Activated naive CD4-positive, alpha-beta T cell treated with Interleukin-2 at 50 U/mL for 16 hours (primary cell): ENCODE results near the gene TMEM214.

Experiments
- DNase-seq: peaks from one replicate; pipeline ENCODE4 v3.0.0-alpha.2; 2020

TMEM214 gene

DNA sequence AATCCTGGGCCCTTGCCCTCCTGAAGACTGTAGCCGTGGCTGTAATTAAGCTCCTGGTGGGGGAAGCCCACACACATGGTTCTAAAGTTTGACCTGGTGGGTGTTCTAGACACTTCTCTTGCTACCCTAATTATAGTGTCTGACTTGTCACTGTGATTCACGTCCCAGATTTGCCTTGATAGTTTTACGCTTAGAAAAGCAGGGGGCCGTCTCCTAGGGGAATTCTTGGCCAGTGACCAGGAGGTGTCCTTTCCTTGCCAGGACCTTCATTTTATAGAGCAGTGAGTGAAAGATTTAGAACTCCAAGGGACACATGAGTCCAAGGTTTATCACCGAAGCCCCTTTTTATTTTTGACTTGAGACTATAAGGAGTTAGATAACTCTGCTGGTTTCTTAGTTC is 9.0 kb downstream of the TMEM214 start:
- no peak for DNase-seq

DNA sequence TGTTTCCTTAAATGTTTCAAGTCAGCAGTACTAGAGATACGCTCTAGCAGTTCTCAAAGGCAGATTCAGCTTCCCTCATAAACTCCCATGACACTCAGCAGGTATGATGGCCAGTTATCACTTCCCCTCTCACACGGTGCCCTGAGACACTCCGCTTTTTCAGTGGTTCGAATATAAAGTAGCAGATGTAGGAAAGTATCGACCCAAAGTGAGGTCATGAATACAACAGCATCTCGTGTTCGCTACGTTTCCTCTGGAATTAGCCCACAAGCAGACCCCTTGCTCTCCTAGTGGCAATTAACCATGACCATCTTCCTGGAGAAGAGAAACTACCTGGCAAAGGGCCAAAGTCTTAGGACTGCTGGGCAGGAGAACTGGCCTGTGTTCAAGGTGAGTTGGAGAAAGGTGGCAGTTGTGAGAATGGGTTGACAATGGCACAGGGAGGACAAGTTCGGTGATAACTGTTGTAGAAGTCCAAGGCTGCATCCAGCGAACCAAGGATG is 9.4 kb downstream of the TMEM214 start:
- DNase-seq: no peak

DNA sequence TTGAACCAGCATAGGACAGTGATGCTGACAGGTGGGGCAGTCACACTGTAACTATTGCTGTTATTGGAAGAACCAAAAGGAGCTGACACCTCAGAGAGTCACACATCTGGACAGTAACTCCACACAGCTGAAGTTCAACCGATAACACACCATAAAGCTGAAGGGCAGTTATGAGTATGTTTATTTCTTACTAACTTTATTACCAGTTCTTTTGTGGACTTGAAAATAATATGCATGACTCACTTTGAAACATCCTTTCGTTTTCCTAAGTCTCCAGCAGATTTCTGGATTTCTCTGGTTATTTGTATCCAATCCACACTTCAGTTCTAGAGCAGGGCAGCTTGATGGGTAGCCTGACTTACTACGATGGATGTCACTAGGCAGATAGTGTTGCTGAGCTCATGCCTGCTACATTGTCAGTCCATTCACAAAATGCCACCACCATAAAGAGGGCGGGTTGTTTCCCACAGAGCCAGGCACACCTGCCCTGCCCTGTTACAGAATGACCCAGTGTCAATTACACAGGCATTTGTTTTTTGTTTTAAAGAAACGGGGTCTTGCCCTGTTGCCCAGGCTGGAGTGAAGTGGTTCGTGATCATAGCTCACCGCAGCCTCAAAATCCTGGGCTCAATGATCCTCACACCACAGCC is 10.3 kb downstream of the TMEM214 start:
- DNase-seq: no peak

DNA sequence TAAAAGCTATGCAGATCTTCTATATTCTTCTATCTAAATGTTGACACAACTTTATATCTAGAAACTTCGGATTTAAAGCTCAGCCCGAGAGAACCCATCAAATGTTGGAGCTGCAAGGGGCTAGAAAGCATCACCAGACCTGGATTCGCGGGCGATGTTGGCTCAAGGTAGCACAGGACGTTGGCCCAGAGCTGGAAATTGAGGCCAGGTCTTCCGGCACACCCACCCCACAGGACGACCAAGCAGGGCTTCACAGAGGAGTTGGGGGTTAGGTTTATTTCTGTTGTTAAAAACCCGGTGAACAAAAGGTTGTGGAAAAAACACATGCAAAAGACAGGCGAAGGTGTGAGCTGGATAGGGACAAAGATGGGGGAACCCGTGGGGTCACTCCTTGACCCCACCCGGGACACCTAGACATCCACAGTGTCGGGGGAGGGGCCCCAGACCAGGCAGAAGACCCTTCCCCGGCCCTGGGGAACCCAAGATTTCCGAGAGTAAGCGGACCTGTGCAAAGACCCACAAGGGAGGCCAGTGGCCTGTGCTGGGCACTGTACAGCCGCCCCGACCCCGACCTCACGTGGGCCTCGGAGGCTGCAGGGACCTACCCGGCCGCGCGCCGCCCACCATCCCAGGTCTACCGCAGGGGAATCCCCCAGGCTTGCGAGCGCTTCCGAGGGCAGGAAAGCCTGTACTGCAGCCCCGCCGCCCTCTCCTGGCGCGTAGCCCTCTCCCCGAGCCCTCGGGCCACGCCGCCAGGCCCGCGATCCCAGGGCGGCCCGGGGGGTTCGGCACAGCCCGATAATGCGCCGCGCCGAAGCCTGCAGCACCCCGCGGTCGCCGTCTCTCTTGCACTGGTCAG is 16.9 kb downstream of the TMEM214 start:
- DNase-seq: peak; percentile 76

DNA sequence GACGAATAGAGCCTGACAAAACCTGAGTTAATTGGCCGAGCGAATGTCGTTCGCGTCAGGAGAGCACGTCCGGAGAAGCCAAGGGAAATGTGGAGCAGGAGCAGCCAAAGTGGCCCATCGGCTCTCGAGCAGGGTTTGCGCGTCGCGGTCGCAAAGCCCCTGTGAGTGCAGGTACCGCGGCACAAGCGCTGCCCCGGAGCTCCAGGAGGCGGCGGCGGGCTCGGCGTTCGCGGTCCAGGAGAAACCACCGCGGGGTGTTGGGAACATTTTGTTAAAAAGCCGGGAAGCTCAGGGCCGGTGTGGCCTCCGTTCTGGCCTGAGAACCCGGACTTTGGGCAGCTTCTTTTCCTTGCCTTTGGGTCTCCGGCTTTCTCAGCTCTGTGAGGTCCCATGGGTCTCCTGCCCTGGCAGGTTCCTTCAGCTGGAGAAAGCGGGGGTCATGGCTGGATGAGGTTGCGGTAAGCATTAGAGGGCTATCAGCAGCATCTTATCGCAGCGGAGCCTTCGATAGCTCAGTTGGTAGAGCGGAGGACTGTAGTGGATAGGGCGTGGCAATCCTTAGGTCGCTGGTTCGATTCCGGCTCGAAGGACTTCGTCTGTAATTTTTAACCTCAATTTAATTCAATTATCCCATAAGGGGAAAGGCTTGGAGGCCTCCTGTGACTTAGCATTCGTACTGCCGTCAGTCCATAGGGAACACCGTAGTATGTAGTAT is 17.7 kb downstream of the TMEM214 start:
- DNase-seq: peak; percentile 91

DNA sequence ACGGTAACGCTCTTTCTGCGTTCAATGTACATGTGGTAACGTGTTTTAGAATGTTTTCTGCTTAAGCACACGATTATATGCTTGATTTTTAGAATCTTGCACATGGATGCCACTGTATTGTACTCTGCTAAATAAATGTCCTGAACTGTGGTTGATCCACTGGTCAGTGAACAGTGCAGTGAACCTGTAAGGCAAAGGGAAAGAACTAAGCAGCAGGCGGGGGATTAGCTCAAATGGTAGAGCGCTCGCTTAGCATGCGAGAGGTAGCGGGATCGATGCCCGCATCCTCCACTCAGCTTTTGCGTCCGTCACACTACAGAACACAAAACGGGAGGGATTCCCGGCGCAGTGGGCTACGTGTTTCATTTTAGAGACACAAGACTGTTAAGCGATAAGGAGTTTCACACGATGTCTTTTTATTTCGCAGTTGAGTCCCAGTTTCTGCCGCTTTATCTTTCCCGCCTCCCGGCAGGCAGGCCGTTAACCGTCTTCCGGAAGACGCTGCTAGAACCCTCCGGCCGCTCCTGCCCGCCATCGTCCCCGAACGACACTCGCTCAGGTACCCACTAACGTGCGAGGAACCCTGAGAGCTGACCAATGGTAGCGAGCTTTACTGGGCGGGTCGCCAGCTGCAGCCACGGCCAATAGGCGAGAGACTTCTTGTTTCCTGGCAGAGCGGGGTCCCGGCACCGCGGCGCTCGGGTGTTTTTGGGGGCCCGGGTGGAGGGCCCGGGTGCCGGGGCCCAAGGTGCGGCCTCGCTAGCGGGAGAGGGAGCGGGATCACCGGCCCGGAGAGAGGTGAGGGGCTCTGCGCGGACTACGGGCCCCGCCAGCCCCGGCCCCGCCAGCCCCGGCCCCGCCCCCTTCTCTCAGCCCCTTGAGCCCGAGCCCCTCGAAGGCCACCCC is 18.5 kb downstream of the TMEM214 start, which contains the start of gene AGBL5:
TSS of gene AGBL5 (plus strand) at position 673 of the 906 bp plus-strand sequence. CDS start 1,291 bp downstream, outside the sequence.
- DNase-seq: peak; percentile 97

DNA sequence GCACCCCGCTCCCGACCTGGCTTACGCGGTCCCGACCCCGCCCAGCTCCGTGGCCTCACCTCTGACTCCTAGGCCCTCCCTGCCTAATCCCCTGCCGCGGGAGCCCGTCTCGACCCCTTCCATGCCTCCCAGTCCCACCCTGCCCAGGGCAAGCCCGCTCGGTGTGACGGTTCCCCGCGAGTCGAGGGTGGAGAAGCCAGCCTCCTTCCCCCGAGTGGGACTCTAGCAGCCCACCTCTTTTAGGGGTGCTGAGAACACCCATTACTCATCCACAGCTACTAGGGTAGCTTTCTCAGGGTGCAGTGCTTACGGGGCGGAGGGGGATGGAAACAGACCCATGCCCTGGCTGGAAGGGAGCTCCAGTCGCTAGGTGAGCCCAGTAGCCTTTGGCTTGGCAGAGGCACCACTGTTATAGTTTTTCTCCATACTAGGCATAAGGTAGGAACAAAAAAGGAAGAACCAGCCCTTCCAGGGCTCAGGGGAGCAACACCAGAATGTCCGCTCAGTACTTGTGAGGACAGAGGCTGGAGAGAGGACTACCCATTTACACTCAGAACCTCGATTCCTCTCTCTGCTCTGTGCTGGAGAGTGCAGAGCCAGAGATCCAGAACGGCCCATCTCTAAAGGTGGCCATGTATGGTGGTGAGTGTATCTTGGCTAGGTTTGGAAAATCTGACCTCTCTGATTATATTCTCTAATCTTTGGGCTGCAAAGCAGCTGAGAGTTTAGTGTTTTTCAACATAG is 19.3 kb downstream of the TMEM214 start:
- DNase-seq: no peak

DNA sequence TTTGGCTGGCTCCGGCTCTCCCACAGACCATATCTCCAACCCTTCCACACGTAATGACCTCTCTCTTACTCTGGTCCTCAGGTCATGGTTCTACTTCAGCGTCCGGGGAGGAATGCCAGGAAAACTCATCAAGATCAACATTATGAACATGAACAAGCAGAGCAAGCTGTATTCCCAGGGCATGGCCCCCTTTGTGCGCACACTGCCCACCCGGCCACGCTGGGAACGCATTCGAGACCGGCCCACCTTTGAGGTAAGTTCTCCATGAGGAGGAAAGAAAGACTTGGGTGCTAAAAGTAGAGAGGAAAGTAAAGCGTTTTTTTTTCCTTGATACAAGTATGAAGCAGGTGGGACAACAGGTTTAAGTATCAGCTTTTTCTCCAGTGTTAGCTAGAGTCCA is 20.6 kb downstream of the TMEM214 start:
- DNase-seq: no peak

DNA sequence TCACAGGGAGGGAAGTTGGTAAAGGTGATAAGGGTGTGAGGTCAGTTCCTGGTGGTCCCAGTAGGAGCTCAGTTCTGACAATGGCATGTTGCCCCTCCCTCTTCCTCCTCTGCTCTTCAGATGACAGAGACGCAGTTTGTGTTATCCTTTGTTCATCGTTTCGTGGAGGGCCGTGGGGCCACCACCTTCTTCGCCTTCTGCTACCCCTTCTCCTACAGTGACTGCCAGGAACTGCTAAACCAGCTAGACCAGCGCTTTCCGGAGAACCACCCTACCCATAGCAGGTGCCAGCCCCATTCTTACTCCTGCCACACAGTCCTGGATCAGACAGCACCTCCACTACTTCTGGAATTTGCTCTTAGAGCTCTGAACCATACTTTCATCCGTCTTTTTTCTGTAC is 21.0 kb downstream of the TMEM214 start:
- no peak for DNase-seq

DNA sequence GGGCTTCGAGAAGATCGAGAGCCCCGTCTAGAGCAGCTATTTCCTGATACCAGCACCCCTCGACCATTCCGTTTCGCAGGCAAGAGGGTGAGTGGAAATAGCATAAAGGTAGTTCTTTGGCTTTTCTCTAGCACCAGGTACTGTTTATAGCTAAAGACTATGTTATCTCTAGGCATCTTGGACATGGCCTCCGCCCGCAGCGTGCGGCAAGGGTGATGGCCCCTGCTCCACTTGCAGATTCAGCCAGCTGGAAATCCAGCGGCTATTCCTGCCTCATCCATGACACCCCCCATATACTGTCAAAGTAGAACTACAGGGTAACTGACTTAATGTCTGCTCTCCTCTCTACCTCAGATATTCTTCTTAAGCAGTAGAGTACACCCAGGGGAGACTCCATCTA is 22.0 kb downstream of the TMEM214 start:
- no peak for DNase-seq

DNA sequence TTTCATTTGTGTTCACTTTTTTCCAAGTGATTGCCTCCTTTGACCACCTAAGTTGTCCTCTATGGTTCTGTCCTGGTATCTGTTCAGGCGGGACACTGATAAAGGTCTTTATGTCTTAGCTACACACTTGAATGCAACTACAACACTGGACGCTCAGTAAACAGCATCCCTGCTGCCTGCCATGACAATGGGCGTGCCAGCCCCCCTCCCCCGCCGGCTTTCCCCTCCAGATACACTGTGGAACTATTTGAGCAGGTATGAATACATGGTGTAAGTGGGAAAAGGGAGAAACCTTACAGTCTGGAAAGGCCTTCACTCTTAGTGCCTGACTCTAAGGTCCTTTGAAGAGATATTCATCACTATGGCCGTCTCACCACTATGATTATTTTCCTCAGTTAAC is 24.4 kb downstream of the TMEM214 start:
- DNase-seq: no peak

DNA sequence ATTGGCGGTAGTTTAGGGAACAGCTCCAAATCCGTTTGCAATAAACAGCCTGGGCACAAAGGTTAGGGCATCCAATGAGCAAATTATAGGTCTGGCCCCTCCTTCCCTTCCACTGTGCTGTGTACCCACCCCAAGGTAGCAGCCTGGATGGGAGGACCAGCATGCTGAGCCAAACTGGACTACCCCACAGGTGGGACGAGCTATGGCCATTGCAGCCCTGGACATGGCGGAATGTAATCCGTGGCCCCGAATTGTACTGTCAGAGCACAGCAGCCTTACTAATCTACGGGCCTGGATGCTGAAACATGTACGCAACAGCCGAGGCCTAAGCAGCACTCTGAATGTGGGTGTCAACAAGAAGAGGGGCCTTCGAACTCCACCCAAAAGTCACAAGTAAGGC is 25.4 kb downstream of the TMEM214 start:
- no peak for DNase-seq

DNA sequence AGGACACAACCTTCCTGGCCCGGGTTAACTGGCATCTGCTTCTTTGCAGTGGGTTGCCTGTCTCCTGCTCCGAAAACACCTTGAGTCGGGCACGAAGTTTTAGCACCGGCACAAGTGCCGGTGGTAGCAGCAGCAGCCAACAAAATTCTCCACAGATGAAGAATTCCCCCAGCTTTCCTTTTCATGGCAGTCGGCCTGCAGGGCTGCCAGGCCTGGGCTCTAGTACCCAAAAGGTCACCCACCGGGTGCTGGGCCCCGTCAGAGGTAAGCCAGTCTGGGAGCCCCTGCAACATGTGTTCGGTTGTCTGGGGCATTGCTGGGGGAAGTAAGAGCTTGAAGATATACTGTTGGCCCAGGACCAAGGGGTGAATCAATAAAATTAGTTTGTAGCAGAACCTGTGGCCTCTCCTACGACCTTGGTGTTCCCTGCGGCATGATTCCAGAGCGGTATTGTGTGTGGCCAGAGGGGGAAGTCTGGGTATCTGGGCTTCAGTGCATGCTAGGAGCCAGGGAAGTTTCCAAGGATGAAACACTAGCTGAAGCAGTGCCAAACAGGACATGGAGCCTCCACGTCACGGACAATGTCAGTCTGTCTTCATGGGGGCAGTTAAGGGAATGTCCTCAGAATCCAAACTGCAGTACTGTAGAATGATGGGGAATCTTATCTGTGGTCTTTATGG is 26.5 kb downstream of the TMEM214 start:
- DNase-seq: no peak

DNA sequence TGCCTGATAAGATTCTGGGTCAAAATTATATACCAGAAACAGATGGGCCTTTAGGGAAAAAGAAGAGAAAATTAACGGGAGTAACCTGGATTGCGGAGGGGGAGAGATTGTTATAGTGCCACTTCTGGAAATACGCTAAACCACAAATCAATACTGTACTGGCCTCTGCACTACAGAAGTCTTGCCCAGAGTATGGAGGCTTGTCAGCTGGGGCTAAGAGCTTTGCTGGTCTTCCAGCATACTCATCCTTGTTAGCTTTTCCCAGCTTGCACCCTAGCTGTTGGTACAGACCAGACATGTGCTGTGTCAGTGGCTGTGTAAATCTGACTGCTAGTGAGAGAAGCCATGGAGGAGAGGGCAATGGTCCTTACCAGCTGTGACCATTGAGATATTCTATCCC is 27.6 kb downstream of the TMEM214 start:
- DNase-seq: no peak

DNA sequence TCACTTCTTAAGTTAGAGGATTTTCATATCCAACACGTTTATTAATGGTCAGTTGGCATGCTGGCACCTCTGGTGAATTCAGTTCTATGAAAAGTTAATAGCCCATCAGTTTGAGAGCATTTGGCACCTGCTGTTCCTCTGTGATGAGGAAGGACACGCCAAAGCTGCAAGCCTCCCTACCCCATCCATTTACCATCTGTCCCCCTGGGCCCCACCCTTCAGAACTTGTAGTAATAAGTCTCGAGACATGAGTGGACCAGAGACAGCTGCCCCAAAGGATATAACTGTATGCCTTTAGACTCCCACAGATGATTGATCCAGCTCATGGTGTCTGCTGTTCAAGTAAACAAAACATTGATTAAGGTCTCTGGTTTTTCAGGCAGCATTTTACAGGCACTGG is 32.4 kb downstream of the TMEM214 start:
- DNase-seq: no peak

DNA sequence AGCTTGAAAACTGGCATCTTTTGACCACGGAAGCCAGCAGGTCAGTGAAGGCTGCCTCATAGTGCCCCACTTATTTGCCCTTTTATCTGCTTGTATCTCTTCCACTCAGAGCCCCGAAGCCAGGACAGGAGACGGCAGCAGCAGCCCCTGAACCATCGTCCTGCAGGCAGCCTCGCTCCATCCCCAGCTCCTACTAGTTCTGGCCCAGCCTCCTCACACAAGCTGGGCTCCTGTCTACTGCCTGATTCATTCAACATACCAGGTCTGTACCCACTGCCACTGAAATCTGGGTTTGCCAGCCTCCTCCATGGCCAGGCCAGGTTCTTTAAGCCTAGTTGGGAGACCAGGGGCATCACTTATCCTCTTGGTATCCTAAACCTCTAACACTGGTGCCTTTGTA is 34.6 kb downstream of the TMEM214 start:
- DNase-seq: no peak

DNA sequence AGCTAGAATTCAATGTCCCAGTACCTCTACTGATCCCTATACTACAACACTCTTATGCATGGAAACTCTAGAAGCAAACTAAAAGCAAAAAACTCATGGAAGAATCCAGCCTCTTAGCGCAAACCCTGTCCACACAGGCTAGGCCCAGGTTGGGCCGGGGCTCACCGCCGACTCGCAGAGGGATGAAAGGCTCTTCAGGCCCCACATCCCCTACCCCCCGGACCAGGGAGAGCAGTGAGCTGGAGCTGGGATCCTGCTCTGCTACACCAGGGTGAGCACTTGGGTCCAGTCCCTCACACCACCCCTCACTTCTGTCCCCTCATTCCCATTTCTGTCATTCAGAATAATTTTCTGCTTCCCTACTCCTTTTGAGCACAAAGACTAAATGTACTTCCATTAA is 36.7 kb downstream of the TMEM214 start:
- DNase-seq: no peak

DNA sequence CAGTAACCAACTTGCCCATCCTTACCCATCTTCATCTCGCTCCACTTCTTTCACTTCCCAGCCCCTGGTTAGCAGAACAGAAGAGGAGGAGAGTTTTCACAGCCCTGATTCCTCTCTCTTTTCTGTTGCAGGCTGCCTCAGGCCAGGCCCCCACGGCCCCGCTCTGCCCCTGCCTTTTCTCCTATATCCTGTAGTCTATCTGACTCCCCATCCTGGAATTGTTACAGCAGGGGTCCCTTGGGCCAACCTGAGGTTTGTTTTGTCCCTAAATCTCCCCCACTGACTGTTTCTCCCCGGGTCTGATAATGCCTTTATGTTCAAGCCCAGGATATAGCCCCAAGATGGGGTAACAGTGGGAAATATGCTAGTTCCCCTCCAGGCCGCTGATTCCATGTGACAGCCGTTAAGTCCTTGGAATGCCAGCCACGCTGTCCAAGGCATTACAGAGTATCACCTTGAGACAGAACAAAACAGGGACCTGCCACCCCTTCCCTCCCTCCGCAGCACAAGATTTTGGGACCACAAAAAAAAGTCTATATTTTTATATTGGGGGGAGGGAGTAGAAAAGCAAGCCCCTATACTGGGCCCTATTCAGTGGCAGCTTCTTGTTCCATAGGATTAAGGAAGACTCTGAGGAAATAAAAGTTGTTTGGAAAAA is 37.3 kb downstream of the TMEM214 start:
- no peak for DNase-seq

DNA sequence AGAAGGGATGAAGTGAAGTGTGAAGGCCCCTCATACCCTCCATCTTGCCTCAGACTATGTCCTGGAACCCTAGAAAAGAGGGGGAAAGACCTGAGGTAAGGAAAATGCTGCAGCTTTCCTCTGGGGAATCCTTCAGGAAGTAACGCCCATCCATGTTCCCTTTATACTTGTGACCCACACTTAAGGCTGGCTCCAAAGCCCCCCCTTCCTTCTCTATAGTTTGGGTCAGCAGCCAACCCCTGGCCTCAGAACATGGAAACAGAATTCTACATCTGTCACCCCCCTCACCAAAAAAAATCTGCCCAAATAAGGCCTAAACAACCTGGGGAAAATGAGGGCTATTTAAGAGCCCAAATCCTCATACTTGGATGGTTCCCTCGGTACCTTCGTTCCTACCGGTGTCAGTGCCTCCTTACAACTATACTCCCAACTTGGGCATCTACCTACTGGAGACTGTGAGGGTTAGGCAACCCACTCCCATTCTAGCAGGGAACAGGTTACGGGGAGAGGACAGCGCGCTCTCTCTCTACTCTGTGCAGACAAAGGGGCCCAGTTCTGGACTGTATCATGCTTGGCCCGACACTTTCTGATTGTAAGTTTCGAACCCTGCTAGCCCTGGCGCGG is 38.0 kb downstream of the TMEM214 start:
- DNase-seq: no peak
